Activated T-cell treated with anti-CD3 and anti-CD28 coated beads for 4 hours (primary cell): Measurements from ENCODE around the gene ACOXL.
"Not testable (repeated sequence)": the region's sequence is repeated elsewhere in the genome, so short reads cannot be mapped to it uniquely, and the experiment has no call there.

Experiments
- DNase-seq: peaks from one replicate; pipeline ENCODE4 v3.0.0-alpha.2; 2020

ACOXL gene

GRCh38 chr2:110941226-110941625 is 208.9 kb downstream of the ACOXL start:
- no peak for DNase-seq

- no peak for DNase-seq
Observed at GRCh38 chr2:110943070-110943634, 210.8 kb downstream of the ACOXL start.

- DNase-seq, result no peak
Observed at GRCh38 chr2:110946902-110947301, 214.5 kb downstream of the ACOXL start.

GRCh38 chr2:110948027-110948674 is 215.8 kb downstream of the ACOXL start:
- DNase-seq, result no peak

GRCh38 chr2:110950281-110950680 is 217.9 kb downstream of the ACOXL start:
- DNase-seq, result no peak

GRCh38 chr2:110955045-110955444 is 222.7 kb downstream of the ACOXL start:
- no peak for DNase-seq

GRCh38 chr2:110955556-110955955 is 223.2 kb downstream of the ACOXL start:
- no peak for DNase-seq

GRCh38 chr2:110957293-110957692 is 224.9 kb downstream of the ACOXL start:
- no peak for DNase-seq

- DNase-seq, result no peak
Observed at GRCh38 chr2:110958346-110959119, 226.2 kb downstream of the ACOXL start.

- DNase-seq, result no peak
Observed at GRCh38 chr2:110959198-110959597, 226.8 kb downstream of the ACOXL start.

- DNase-seq, result no peak
Observed at GRCh38 chr2:110960281-110960680, 227.9 kb downstream of the ACOXL start.

GRCh38 chr2:110960954-110961353 is 228.6 kb downstream of the ACOXL start:
- no peak for DNase-seq

- not testable (repeated sequence) for DNase-seq
Observed at GRCh38 chr2:110961643-110962042, 229.3 kb downstream of the ACOXL start.

- DNase-seq, result no peak
Observed at GRCh38 chr2:110969696-110970095, 237.3 kb downstream of the ACOXL start.

GRCh38 chr2:110970201-110970600 is 237.8 kb downstream of the ACOXL start:
- no peak for DNase-seq

GRCh38 chr2:110971811-110972210 is 239.4 kb downstream of the ACOXL start:
- no peak for DNase-seq

- DNase-seq, result no peak
Observed at GRCh38 chr2:110973262-110973661, 240.9 kb downstream of the ACOXL start.

GRCh38 chr2:110977403-110977802 is 245.0 kb downstream of the ACOXL start:
- no peak for DNase-seq

GRCh38 chr2:110978148-110978547 is 245.8 kb downstream of the ACOXL start:
- no peak for DNase-seq

- no peak for DNase-seq
Observed at GRCh38 chr2:110978756-110979470, 246.5 kb downstream of the ACOXL start.

- no peak for DNase-seq
Observed at GRCh38 chr2:110979471-110980338, 247.3 kb downstream of the ACOXL start.

- no peak for DNase-seq
Observed at GRCh38 chr2:110980339-110981062, 248.1 kb downstream of the ACOXL start.
